HS-5 (cell line): ENCODE results near the gene TASOR.
A peak's percentile ranks its signal among the peaks of the same experiment; 100 is the strongest.
"Not testable (repeated sequence)": the region's sequence is repeated elsewhere in the genome, so short reads cannot be mapped to it uniquely, and the experiment has no call there.

Source experiments
- DNase-seq: peaks from one replicate; pipeline ENCODE4 v3.0.0-alpha.2; 2012; ENCODE audit warnings: low read depth

Gene TASOR

GRCh38 chr3:56683122-56683817 is at the start of gene TASOR:
Gene TASOR, minus strand, starts transcription at chr3:56683265. Its CDS starts 259 bp downstream, at chr3:56683006.
- peak; percentile 39 for DNase-seq

DNA sequence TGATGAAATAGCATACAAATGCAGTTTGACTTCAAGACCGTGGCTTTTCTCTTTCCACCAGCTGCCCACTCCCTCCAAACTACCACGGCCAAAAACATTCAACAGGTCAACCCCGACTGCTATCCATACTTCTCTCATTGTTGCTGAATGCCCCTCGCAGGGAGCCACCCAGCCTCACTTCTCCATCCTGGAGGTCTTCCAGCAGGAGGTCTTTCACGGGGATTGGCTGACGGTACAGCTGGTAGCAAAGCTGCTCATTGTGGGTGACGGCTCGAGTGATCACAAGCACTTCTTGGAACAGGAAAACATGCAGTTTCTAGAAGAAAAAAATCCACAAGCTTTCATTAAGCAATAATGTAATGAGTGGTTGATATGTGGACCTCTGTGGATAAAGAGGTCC is 49.0 kb upstream of the TASOR start:
- no peak for DNase-seq

DNA sequence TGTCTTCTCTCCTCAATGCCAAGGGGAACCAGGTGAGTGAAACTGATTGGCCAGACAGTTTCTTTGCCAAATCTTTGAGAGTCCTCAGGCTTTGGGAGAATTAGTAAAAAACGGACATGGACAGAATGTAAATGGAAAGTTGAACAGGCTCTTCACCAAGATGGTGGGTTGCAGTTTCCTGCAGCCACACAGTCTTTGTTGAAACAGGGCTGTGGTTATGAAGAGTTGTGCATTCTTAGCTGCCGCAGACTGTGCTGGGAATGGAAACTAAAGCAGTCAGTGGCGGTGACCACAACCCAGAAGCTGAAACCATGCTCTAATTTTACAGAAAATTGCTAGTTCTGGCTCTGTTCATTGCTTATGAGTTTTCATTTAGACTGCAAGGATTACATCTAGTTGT is 42.1 kb upstream of the TASOR start:
- DNase-seq = no peak

DNA sequence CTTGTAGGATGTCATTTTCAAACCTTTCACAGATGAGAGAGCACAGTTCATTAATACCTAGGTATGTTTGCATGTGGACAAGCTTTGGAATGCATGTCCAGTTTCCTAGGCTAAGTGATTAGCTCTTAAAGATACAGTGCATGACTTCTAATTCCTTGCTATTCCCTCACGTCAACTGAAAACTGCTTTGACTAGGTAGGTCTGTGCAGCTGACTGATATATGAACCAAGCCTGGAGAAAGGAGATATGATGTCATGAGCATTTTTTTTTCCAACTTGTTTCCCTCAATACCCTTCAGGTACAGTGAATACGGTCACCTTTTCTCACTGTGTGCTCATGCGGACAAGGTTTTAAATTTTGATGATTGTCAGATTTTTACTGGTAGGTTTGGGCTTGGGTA is 41.6 kb upstream of the TASOR start:
- DNase-seq = no peak

DNA sequence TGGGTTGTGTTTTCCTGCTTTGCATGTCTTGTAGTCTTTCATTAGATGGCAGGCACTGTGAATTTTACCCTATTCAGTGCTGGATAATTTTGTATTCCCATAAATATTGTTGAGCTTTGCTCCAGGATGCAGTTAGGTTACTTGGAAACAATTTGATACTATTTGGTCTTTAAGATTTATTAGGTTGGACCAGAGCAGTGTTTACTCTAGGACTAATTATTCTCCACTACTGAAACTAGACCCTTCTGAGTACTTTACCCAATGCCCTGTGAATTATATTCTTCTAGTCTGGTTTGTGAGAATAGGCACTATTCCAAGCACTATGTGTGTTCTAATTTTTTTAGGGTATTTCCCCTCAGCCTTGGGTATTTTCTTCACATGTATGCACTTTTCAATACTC is 37.8 kb upstream of the TASOR start:
- DNase-seq = no peak

- not testable (repeated sequence) for DNase-seq
These were observed 35.7 kb upstream of the TASOR start for GRCh38 chr3:56718809-56719208.

GRCh38 chr3:56711344-56711743 is 28.3 kb upstream of the TASOR start:
- no peak for DNase-seq

GRCh38 chr3:56707412-56707811 is 24.3 kb upstream of the TASOR start:
- not testable (repeated sequence) for DNase-seq

DNA sequence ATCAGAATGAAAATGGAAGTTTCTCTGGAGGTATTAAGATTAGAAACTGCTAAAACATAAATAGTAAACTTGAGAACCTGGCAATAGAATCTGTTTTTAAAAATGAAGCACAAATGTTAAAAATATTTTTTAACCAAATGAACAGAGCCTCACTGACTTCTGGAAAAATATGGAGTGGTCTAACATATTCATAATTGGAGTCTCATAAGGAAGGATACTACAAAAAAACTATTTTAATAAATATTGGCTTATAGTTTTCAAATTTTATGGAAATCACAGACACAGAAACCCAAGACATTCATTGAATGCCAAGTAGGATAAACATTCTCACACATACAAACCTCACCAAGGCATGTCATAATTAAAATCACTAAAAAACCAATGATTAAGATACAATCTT is 23.6 kb upstream of the TASOR start:
- no peak for DNase-seq

DNA sequence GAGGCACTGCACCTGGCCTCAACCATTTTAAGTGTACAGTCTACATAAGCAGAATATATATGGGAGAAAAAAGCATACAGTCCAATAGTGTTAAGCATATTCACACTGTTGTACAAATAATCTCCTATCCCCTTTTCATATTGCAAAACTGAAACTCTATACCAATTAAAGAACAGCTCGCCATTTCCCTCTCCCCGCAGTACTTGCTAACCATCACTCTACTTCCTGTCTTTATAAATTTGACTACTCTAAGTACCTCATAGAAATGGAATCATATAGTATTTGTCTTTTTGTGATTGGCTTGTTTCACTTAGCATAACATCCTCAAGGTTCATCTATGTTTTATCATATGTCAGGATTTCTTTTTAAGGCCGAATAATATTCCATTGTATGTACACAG is 21.6 kb upstream of the TASOR start:
- no peak for DNase-seq

- DNase-seq = peak; percentile 47
These were observed 19.6 kb upstream of the TASOR start for GRCh38 chr3:56702490-56703315.

- no peak for DNase-seq
These were observed 17.1 kb upstream of the TASOR start for GRCh38 chr3:56700151-56700550.

- DNase-seq = no peak
These were observed 12.0 kb upstream of the TASOR start for GRCh38 chr3:56694867-56695683.

GRCh38 chr3:56693750-56694149 is 10.7 kb upstream of the TASOR start:
- no peak for DNase-seq

- not testable (repeated sequence) for DNase-seq
These were observed 9.7 kb upstream of the TASOR start for GRCh38 chr3:56692520-56693433.

GRCh38 chr3:56692001-56692365 is 8.9 kb upstream of the TASOR start:
- not testable (repeated sequence) for DNase-seq

DNA sequence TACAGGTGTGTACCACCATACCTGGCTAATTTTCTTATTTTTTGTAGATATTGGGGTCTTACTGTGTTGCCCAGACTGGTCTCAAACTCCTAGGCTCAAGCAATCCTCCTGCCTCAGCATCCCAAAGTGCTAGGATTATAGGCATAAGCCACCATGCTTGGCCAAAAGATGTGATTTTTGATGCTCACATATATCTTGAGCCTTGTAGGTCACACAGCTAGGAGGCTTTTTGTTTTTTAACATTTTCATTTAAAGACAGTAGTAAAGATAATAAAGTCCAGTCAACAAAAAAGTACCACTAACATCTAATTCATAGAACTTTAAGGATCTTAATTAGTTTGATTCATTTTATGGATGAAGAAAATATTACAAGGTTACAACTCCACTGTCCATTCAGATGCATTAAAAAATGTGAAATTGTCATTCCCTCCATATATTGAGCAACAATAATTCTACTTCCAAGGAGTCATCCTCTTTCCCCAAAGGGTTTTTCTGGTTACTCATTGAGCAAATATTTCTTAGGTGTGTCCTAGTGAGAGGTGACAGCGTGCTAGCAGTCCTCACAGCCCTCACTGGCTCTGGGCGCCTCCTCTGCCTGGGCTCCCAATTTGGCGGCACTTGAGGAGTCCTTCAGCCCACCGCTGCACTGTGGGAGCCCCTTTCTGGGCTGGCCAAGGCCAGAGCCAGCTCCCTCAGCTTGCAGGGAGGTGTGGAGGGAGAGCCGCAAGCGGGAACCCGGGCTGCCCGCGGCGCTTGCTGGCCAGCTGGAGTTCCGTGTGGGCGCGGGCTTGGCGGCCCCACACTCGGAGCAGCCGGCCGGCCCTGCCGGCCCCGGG is 8.3 kb upstream of the TASOR start:
- peak; percentile 60 for DNase-seq

- DNase-seq = no peak
These were observed 6.2 kb upstream of the TASOR start for GRCh38 chr3:56689303-56689702.

- no peak for DNase-seq
These were observed 5.1 kb upstream of the TASOR start for GRCh38 chr3:56688191-56688590.

- DNase-seq = no peak
These were observed 964 bp upstream of the TASOR start for GRCh38 chr3:56684029-56684428.
